Measurements from ENCODE around the gene KCNIP3.

Gene KCNIP3

DNA sequence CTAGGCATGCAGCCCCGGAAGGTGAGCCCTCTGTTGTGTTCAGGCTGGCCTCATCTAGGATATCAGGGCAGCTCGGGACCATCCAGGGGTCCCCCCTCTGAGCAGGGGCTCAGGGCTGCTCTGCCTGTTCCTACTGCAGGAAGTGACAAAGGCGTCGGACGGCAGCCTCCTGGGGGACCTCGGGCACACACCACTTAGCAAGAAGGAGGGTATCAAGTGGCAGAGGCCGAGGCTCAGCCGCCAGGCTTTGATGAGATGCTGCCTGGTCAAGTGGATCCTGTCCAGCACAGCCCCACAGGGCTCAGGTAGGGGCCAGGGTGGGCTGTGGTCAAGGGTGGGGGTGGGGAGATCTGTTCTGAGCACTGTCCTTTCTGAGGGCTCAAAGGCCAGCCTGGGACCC lies 13.1 kb downstream of the KCNIP3 start:
- Histone ChIP-seq H3K4me1 (ENCODE audit: control insufficient read depth, insufficient read depth, low read length) (no peaks in the 10 kb centered on the region), H3K4me3 (ENCODE audit: low read depth, low read length) (no peak overlapping the region), H3K36me3 (ENCODE audit: control insufficient read depth, insufficient read depth, low read length) (no peaks in the 10 kb centered on the region), H3K9ac (ENCODE audit: low read depth, low read length) (no peak overlapping the region), H3K9me3 (ENCODE audit: control insufficient read depth, insufficient read depth, low read length) (no peaks in the 10 kb centered on the region), H3K27me3 (ENCODE audit: control insufficient read depth, insufficient read depth, low read length) (no peaks in the 10 kb centered on the region)

DNA sequence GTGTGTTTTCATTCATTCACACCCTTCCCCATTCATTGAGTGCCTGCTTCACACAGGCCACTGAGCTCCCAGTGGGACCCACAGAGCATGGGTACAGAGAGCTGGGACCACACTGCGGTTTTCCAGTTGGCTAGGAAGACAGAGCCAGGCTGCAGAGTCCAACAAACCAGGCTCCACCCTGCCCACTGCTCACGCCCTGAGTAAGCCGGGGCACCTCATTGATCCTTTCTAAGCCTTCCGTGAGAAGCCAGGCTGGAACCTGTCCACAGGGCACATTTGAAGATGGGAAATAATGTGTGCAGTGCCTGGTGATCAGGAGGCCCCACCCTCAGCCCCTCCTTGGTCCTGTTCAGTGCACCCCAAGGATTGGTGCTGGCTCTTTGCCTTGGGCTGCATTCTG lies 13.5 kb downstream of the KCNIP3 start:
- H3K9ac ChIP-seq (ENCODE audit: low read depth, low read length): no peak overlapping the region
- H3K36me3 ChIP-seq (ENCODE audit: control insufficient read depth, insufficient read depth, low read length): no peaks in the 10 kb centered on the region
- H3K4me1 ChIP-seq (ENCODE audit: control insufficient read depth, insufficient read depth, low read length): no peaks in the 10 kb centered on the region
- no peaks in the 10 kb centered on the region for H3K27me3 ChIP-seq (ENCODE audit: control insufficient read depth, insufficient read depth, low read length)
- no peaks in the 10 kb centered on the region for H3K9me3 ChIP-seq (ENCODE audit: control insufficient read depth, insufficient read depth, low read length)
- no peak overlapping the region for H3K4me3 ChIP-seq (ENCODE audit: low read depth, low read length)

- H3K9me3 ChIP-seq (ENCODE audit: control insufficient read depth, insufficient read depth, low read length): no peaks in the 10 kb centered on the region
- H3K36me3 ChIP-seq (ENCODE audit: control insufficient read depth, insufficient read depth, low read length): no peaks in the 10 kb centered on the region
- no peaks in the 10 kb centered on the region for H3K27me3 ChIP-seq (ENCODE audit: control insufficient read depth, insufficient read depth, low read length)
- no peak overlapping the region for H3K9ac ChIP-seq (ENCODE audit: low read depth, low read length)
- no peak overlapping the region for H3K4me3 ChIP-seq (ENCODE audit: low read depth, low read length)
- H3K4me1 ChIP-seq (ENCODE audit: control insufficient read depth, insufficient read depth, low read length): no peaks in the 10 kb centered on the region
Observed at GRCh38 chr2:95311815-95312542, 14.8 kb downstream of the KCNIP3 start.

- Histone ChIP-seq H3K27me3 (ENCODE audit: control insufficient read depth, insufficient read depth, low read length) (no peaks in the 10 kb centered on the region), H3K9me3 (ENCODE audit: control insufficient read depth, insufficient read depth, low read length) (no peaks in the 10 kb centered on the region), H3K4me1 (ENCODE audit: control insufficient read depth, insufficient read depth, low read length) (no peaks in the 10 kb centered on the region), H3K9ac (ENCODE audit: low read depth, low read length) (no peak overlapping the region), H3K36me3 (ENCODE audit: control insufficient read depth, insufficient read depth, low read length) (no peaks in the 10 kb centered on the region), H3K4me3 (ENCODE audit: low read depth, low read length) (no peak overlapping the region)
Observed at GRCh38 chr2:95312543-95313201, 15.5 kb downstream of the KCNIP3 start.

DNA sequence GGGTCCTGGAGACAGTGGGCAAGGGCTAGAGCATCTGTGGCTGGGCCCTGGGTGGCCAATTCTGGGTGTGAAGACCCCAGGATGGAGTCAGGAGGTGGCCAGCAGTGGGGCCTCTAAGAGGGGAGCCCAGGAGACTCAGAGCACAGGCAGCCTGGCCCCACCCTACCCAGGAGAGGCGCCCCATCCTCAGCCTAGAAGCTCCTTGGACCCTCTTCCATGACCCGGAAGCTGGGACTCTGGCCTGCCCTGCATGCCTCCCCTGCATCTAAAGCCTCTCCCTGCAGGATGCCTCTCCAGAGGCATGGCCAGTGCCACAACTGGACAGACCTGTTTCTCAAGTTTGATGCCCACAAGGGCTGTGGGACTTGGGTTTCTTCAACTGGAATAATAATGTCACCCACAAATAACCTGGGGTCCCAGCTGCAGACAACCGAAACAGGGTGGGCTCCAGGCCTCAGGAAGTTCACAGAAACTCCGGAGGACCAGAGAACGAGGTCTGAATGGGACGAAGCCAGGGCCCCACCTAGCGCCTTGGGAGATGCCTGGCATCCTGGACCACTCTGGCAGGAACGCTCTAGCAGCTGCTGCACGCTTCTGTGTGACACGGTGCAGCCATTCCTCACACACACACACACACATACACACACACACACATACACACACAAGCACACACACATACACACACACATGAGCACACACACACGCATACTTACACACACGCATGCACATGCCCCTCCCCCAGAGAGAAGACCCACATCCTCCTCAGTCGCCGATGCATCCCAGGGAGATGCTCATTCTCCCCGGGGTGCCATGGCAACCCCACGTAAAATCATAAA lies 16.4 kb downstream of the KCNIP3 start:
- Histone ChIP-seq H3K9me3 (ENCODE audit: control insufficient read depth, insufficient read depth, low read length) (no peaks in the 10 kb centered on the region), H3K9ac (ENCODE audit: low read depth, low read length) (no peak overlapping the region), H3K4me3 (ENCODE audit: low read depth, low read length) (no peak overlapping the region), H3K4me1 (ENCODE audit: control insufficient read depth, insufficient read depth, low read length) (no peaks in the 10 kb centered on the region), H3K36me3 (ENCODE audit: control insufficient read depth, insufficient read depth, low read length) (no peaks in the 10 kb centered on the region), H3K27me3 (ENCODE audit: control insufficient read depth, insufficient read depth, low read length) (no peaks in the 10 kb centered on the region)

DNA sequence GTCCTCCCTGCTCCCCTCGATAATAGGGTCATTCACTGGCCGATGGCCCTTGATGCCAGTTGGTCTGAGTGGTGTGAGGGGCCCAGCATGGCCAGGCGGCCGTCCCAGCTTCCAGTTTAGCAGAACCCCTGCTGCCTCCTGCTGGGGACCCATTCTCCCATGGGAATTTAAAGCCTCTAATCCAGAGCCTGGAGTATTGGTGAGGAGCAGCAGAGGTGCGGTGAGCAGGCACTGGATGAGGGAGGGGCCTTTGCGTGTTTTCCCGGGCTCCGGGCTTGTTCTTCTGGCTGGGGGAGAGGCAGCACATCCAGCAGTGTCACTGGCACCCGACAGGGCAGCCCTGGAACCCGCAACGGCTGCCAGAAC lies 17.4 kb downstream of the KCNIP3 start:
- Histone ChIP-seq H3K9me3 (ENCODE audit: control insufficient read depth, insufficient read depth, low read length) (no peaks in the 10 kb centered on the region), H3K4me1 (ENCODE audit: control insufficient read depth, insufficient read depth, low read length) (no peaks in the 10 kb centered on the region), H3K27me3 (ENCODE audit: control insufficient read depth, insufficient read depth, low read length) (no peaks in the 10 kb centered on the region)

GRCh38 chr2:95314964-95315611 lies 17.9 kb downstream of the KCNIP3 start:
- Histone ChIP-seq H3K9ac (ENCODE audit: low read depth, low read length) (no peak overlapping the region), H3K27me3 (ENCODE audit: control insufficient read depth, insufficient read depth, low read length) (no peaks in the 10 kb centered on the region), H3K9me3 (ENCODE audit: control insufficient read depth, insufficient read depth, low read length) (no peaks in the 10 kb centered on the region)

More for the DNA sequence above, 17.4 kb downstream of the KCNIP3 start:
- Histone ChIP-seq H3K4me3 (ENCODE audit: low read depth, low read length) (no peak overlapping the region), H3K9ac (ENCODE audit: low read depth, low read length) (no peak overlapping the region), H3K36me3 (ENCODE audit: control insufficient read depth, insufficient read depth, low read length) (no peaks in the 10 kb centered on the region)

DNA sequence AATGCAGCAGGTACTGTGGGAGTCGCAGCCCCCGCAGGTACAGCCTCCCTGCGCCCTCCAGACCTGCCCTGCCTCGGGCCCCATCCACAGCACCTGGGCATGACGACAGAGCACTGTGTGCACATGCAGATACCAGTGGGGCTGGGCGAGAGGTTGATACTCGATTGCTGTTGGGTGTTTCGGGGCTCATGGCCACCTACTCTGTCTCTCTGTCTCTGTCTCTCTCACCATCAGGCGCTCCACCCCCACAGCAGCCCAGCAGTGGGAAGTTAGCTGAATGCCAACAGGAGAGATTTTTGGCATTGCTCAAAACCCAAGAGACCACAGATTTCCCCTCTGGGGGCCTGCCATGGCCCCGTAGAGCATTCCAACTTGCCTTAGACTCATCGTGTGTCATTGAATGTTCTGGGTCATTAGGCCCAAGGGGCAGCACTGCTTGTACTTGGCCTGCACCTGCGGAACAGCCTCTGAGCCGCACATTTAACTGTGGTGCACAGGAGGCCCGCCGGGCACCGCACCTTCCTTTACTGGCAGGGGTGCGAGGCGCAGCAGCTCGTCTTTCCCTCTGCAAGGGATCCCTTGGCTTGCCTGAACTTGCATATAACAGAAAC lies 18.8 kb downstream of the KCNIP3 start:
- Histone ChIP-seq H3K27me3 (ENCODE audit: control insufficient read depth, insufficient read depth, low read length) (no peaks in the 10 kb centered on the region), H3K36me3 (ENCODE audit: control insufficient read depth, insufficient read depth, low read length) (no peaks in the 10 kb centered on the region), H3K4me1 (ENCODE audit: control insufficient read depth, insufficient read depth, low read length) (no peaks in the 10 kb centered on the region), H3K9ac (ENCODE audit: low read depth, low read length) (no peak overlapping the region), H3K9me3 (ENCODE audit: control insufficient read depth, insufficient read depth, low read length) (no peaks in the 10 kb centered on the region), H3K4me3 (ENCODE audit: low read depth, low read length) (no peak overlapping the region)

More at GRCh38 chr2:95314964-95315611, 17.9 kb downstream of the KCNIP3 start:
- no peaks in the 10 kb centered on the region for H3K36me3 ChIP-seq (ENCODE audit: control insufficient read depth, insufficient read depth, low read length)
- H3K4me3 ChIP-seq (ENCODE audit: low read depth, low read length): no peak overlapping the region
- no peaks in the 10 kb centered on the region for H3K4me1 ChIP-seq (ENCODE audit: control insufficient read depth, insufficient read depth, low read length)

DNA sequence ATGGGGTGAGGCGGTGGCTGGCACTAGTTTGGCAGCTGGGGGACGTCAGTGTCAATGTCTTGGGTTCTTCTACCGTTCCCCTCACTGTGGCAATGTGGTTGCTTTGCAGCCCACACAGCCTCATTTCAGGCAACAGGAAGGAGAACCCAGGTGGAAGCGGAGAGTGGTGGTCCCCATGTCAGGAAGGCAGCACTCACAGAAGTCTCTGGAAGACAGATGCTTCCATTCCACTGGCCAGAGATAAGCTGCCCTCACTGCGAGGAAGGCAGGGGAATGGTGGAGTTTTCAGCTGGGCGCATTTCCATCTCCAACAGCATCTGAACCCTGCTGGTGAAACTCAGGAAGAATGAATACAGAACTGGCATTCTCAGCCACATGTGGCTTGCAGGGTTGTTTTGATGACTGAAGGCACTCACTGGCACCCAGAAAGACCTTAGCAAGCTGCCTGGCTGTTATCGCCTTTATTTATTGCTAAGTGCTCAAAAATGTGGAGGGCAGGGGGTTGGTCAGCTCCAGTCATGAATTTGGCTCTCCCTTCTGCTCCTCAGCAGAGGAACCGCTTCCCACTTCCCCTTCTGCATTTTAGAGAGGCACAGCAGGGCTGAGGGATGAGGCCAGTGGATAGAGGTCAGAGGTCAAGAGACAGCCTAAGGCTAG lies 19.4 kb downstream of the KCNIP3 start:
- Histone ChIP-seq H3K9me3 (ENCODE audit: control insufficient read depth, insufficient read depth, low read length) (no peaks in the 10 kb centered on the region), H3K4me1 (ENCODE audit: control insufficient read depth, insufficient read depth, low read length) (no peaks in the 10 kb centered on the region), H3K4me3 (ENCODE audit: low read depth, low read length) (no peak overlapping the region), H3K36me3 (ENCODE audit: control insufficient read depth, insufficient read depth, low read length) (no peaks in the 10 kb centered on the region), H3K9ac (ENCODE audit: low read depth, low read length) (no peak overlapping the region), H3K27me3 (ENCODE audit: control insufficient read depth, insufficient read depth, low read length) (no peaks in the 10 kb centered on the region)

- H3K4me3 ChIP-seq (ENCODE audit: low read depth, low read length): no peak overlapping the region
- no peaks in the 10 kb centered on the region for H3K36me3 ChIP-seq (ENCODE audit: control insufficient read depth, insufficient read depth, low read length)
- no peaks in the 10 kb centered on the region for H3K27me3 ChIP-seq (ENCODE audit: control insufficient read depth, insufficient read depth, low read length)
- H3K9me3 ChIP-seq (ENCODE audit: control insufficient read depth, insufficient read depth, low read length): no peaks in the 10 kb centered on the region
- H3K4me1 ChIP-seq (ENCODE audit: control insufficient read depth, insufficient read depth, low read length): no peaks in the 10 kb centered on the region
- H3K9ac ChIP-seq (ENCODE audit: low read depth, low read length): no peak overlapping the region
Observed at GRCh38 chr2:95317123-95317500, 20.0 kb downstream of the KCNIP3 start.

Data from iPS-15b (cell line).